GM12878 (cell line): ENCODE results near the gene ADAMTS2.

Source experiments
- BHLHE40 ChIP-seq, 2 experiments: fragments of 450-650 bp in 1 of 2; IDR thresholded peaks; 2 replicates each; pipeline ENCODE4 v1.6.1; 2011 to 2017; ENCODE audit warnings: low read depth in 2 of 2, borderline replicate concordance in 1 of 2, improper control_type of control experiment in 1 of 2, low read length in 1 of 2, mild to moderate bottlenecking in 1 of 2
- EZH2 ChIP-seq: IDR thresholded peaks from 2 replicates; pipeline ENCODE4 v1.6.1; 2012; ENCODE audit warnings: low read depth, mild to moderate bottlenecking, control low read depth, inconsistent platforms, low read length, borderline replicate concordance; ENCODE audit not compliant: control insufficient read depth
- MYC ChIP-seq: IDR thresholded peaks from 2 replicates; pipeline ENCODE4 v1.6.1; 2011; ENCODE audit warnings: mild to moderate bottlenecking, low read length, moderate library complexity, inconsistent platforms; ENCODE audit not compliant: insufficient read depth, insufficient replicate concordance, insufficient read length, severe bottlenecking
- POLR2A ChIP-seq: IDR thresholded peaks from 2 replicates; pipeline ENCODE4 v1.6.1; 2011; ENCODE audit warnings: low read depth, mild to moderate bottlenecking, low read length
- RELA ChIP-seq: fragments of 450-650 bp; IDR thresholded peaks from 2 replicates; pipeline ENCODE4 v1.8.0; 2014; ENCODE audit warnings: borderline replicate concordance; ENCODE audit not compliant: partially characterized antibody
- SPI1 ChIP-seq: IDR thresholded peaks from 2 replicates; pipeline ENCODE4 v1.6.1; 2011; ENCODE audit warnings: low read depth, mild to moderate bottlenecking, low read length, moderate library complexity, borderline replicate concordance; ENCODE audit not compliant: insufficient read depth
- TARDBP ChIP-seq: IDR thresholded peaks from 2 replicates; pipeline ENCODE4 v1.6.1; 2016; ENCODE audit warnings: borderline replicate concordance
- ZNF24 ChIP-seq: fragments of 450-650 bp; IDR thresholded peaks from 2 replicates; pipeline ENCODE4 v1.6.1; 2017; ENCODE audit warnings: antibody characterized with exemption, mild to moderate bottlenecking
- ZNF384 ChIP-seq: IDR thresholded peaks from 2 replicates; pipeline ENCODE4 v1.6.1; 2012; ENCODE audit warnings: low read depth, mild to moderate bottlenecking, low read length, improper control_type of control experiment, borderline replicate concordance
- TF ChIP-seq, protein P1 (sequence below), 3 experiments: IDR thresholded peaks in 2 of 3; conservative IDR thresholded peaks in 1 of 3; 2 replicates each; pipeline ENCODE4 v1.5.1; 2011; ENCODE audit warnings: low read depth in 3 of 3, low read length in 3 of 3, mild to moderate bottlenecking in 3 of 3, control low read depth in 2 of 3, moderate library complexity in 2 of 3, inconsistent platforms in 1 of 3, mixed read lengths in 1 of 3; ENCODE audit not compliant: control insufficient read depth in 2 of 3, insufficient read depth in 1 of 3; ENCODE audit errors: extremely low read depth in 1 of 3

- TF ChIP-seq ZNF384 = no peak
- no peak for TF ChIP-seq MYC
- TF ChIP-seq RELA = no peak
- TF ChIP-seq ZNF24 = no peak
- no peak for TF ChIP-seq EZH2
- TF ChIP-seq POLR2A = no peak
- TF ChIP-seq, protein P1, sequence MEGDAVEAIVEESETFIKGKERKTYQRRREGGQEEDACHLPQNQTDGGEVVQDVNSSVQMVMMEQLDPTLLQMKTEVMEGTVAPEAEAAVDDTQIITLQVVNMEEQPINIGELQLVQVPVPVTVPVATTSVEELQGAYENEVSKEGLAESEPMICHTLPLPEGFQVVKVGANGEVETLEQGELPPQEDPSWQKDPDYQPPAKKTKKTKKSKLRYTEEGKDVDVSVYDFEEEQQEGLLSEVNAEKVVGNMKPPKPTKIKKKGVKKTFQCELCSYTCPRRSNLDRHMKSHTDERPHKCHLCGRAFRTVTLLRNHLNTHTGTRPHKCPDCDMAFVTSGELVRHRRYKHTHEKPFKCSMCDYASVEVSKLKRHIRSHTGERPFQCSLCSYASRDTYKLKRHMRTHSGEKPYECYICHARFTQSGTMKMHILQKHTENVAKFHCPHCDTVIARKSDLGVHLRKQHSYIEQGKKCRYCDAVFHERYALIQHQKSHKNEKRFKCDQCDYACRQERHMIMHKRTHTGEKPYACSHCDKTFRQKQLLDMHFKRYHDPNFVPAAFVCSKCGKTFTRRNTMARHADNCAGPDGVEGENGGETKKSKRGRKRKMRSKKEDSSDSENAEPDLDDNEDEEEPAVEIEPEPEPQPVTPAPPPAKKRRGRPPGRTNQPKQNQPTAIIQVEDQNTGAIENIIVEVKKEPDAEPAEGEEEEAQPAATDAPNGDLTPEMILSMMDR (IDR thresholded peaks at IDR 0.05 in 2 of 3, conservative IDR thresholded peaks at IDR 0.05 in 1 of 3; ENCODE audit: control insufficient read depth in 2 of 3, extremely low read depth in 1 of 3, insufficient read depth in 1 of 3, low read depth in 3 of 3, low read length in 3 of 3) = no peak
- no peak for TF ChIP-seq SPI1
- no peak for TF ChIP-seq BHLHE40 (IDR thresholded peaks at IDR 0.05; ENCODE audit: borderline replicate concordance in 1 of 2, low read depth in 2 of 2, low read length in 1 of 2)
- no peak for TF ChIP-seq TARDBP
These were observed 127.0 kb downstream of the ADAMTS2 start for GRCh38 chr5:179217956-179218942.
